ENCODE results near the gene NKRF.

The NKRF gene

GRCh38 chrX:119614776-119615175, 8.6 kb upstream of the NKRF start:
- no peak for DNase-seq (ENCODE audit: low read depth in 2 of 2)

DNA sequence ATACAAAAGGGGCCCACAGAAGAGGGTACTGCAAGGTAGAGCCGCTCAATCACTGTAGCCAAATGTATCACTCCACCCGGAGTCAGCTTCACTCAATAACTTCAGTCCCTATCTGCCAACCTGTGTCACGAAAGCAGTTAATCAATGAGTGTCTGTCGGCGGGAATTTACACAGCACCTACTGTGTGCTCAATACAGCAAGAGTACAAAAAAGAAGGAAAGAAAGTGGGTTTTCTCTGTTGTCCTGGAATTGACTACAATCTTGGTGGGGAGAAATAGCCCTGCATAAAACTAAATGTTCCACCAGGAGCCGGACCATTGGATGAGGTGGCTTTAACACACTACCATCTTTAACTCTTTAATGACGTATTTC, 780 bp upstream of the NKRF start:
- no peak for DNase-seq (ENCODE audit: low read depth in 2 of 2)

DNA sequence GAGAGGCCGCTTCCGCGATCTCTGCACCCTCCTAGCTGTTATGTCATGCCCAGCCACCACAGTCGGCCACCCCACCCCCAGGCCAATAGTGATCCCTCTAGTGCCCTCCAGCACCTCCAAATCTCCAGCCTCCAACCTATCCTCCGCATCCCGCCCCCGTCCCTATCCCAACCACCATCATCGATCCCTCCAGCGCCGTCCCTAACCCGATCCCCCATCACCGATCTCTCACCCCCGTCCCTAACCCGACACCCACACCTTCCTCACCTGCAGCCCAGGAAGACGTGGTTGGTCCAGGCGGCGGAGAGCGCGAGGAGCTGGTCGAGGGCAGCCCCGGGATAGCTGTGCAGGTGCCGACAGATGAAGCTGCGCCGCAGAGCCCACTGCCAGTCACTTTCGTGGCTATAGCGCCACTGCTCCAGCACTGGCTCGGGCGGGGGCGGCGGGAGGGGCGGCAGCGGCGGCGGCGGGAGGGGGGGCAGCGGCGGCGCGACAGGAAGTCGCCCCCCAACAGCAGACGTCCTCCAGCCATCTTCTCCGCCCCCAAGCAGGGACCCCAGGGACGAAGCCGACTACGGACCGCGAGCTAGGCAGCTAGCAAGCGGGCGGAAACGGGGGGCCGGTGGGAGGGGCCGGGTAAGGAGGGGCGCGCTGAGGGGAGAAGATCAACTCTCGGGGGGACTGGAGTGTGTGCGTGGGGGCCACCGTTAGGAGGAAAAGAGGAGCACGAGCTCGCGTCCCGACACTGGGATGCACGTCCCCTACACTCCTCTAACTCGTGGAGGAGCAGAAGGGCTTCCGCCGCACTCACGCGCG, 552 bp downstream of the NKRF start:
- no peak for DNase-seq (ENCODE audit: low read depth in 2 of 2)

- no peak for DNase-seq (ENCODE audit: low read depth in 2 of 2)
Observed at GRCh38 chrX:119604766-119605463, 1.3 kb downstream of the NKRF start.

GRCh38 chrX:119602701-119603255, 3.4 kb downstream of the NKRF start:
- DNase-seq (ENCODE audit: low read depth in 2 of 2) = no peak

GRCh38 chrX:119589810-119590209, 16.4 kb downstream of the NKRF start:
- DNase-seq (ENCODE audit: low read depth in 2 of 2) = no peak

- DNase-seq (ENCODE audit: low read depth in 2 of 2) = no peak
Observed at GRCh38 chrX:119583431-119584059, 22.7 kb downstream of the NKRF start.

GRCh38 chrX:119579414-119579813, 26.8 kb downstream of the NKRF start:
- DNase-seq (ENCODE audit: low read depth in 2 of 2) = no peak

- peak; percentile 80 to 82 for DNase-seq (ENCODE audit: low read depth in 2 of 2)
Observed at GRCh38 chrX:119574394-119575266, 31.6 kb downstream of the NKRF start, which contains the start of gene UBE2A. UBE2A (plus strand) TSS chrX:119574563; CDS start chrX:119574712, 149 bp downstream.

DNA sequence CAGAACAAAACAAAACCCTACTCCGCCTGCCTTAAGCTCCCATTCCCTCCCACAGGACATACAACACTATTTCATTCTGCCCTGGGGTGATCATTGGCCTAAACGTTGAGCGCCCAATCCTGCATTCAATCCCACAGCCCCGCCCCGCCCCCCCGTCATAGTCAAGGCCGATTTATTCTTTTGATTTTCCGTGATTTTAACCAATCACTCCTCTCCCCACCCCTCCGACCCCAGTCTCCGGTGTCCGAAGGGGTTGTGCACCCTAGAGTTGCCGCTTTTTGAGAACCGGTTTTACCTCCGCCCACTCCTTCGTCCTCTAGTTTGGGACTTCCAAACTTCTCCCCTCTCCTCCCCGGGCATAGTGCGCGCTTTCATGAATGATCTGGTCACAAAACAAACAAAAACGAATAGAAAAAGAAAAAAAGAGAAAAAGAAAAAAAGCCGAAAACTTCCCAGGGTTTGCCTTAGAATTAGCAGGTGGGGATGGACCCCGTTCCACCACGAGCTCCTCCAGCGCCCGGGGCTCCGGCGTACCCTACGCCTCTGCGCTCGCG, 32.3 kb downstream of the NKRF start:
- no peak for DNase-seq (ENCODE audit: low read depth in 2 of 2)

DNA sequence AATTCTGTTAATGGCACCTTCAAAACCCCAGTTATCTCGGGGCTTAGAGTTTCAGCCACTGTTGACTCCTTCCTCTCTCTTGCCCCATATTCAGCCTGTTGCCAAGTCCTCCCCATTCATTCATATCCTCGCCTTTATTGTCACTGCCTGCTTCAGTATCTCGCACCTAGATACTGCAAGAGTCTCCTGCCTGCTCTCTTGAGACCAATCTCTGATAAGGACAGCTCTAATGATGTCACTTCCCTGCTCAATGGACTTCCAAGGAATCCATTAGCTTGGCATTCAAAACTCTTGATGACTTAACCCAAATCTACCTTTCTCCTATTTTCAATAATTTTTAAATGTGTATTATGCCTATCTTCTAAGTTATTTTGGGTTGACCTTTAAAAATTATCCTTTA, 33.0 kb downstream of the NKRF start:
- no peak for DNase-seq (ENCODE audit: low read depth in 2 of 2)

- no peak for DNase-seq (ENCODE audit: low read depth in 2 of 2)
Observed at GRCh38 chrX:119570351-119570835, 35.8 kb downstream of the NKRF start.

GRCh38 chrX:119565107-119565663, 41.0 kb downstream of the NKRF start, which contains the start of gene STEEP1:
STEEP1 (minus strand) TSS chrX:119565409; CDS start chrX:119565355, 54 bp downstream.
- DNase-seq (ENCODE audit: low read depth in 2 of 2) = peak; percentile 78 to 80

- DNase-seq (ENCODE audit: low read depth in 2 of 2) = no peak
Observed at GRCh38 chrX:119552508-119552907, 53.7 kb downstream of the NKRF start.

- no peak for DNase-seq (ENCODE audit: low read depth in 2 of 2)
Observed at GRCh38 chrX:119549327-119550016, 56.8 kb downstream of the NKRF start.

DNA sequence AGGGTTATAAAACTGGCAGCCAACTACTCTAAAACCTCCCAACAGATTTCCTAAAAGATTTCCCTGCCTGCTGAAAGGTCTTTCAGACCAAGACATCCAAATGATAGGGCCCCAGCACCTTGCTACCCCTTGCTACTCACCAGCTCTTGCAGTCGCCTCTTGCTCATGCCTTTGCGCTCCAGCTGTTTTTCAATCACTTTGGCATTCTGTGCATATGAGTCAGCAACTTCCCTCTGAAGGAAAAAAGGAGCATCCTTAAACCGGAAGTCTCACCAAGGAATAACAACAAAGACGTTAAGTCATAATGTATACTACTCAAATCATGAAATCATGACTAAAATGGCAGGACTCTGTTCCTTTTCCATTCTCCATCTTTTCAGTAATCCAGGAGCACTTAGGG, 65.0 kb downstream of the NKRF start:
- DNase-seq (ENCODE audit: low read depth in 2 of 2) = peak; percentile 33 to 40

DNA sequence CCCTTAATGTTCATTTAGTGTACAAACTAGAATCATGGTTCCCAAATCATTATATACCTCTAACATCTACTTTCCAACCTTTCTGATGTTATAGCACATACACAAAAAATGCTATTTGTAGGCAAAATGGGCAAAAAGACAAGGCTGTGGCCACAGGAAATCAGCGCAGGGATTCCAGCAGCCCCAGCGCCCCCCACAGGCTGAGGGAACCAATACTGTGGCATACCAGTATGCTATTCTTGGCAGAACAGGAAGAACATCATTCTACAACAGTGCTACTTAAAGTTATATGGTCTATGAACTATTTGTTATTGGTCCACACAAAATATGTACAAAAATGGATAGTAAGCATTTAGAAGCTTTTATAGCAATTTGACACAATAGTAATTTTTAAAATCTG, 66.4 kb downstream of the NKRF start:
- no peak for DNase-seq (ENCODE audit: low read depth in 2 of 2)

Data from fibroblast of skin of left biceps (primary cell).